HepG2 (cell line): ENCODE data around the gene ZNFX1. TPM values are rescaled to one million over a fixed set of nuclear protein-coding genes. Genes with fewer than 3 reads are reported as not detected.
A peak's percentile ranks its signal among the peaks of the same experiment; 100 is the strongest.

Experiments used
- AGO2 ChIP-seq: fragments of 200-400 bp; formaldehyde crosslinking; optimal IDR thresholded peaks from 2 replicates; pipeline ENCODE3; 2017; ENCODE audit warnings: mild to moderate bottlenecking, low read depth, low read length, moderate library complexity
- ARID5B ChIP-seq: IDR thresholded peaks from 2 replicates; pipeline ENCODE4 v1.4.0; 2020; ENCODE audit warnings: mild to moderate bottlenecking, missing genetic modification reagents
- HNRNPUL1 ChIP-seq: fragments of 200-400 bp; formaldehyde crosslinking; IDR thresholded peaks from 2 replicates; pipeline ENCODE4 v1.6.1; 2017; ENCODE audit warnings: low read depth, mild to moderate bottlenecking, low read length, moderate library complexity
- MTA3 ChIP-seq: sonication (generic); formaldehyde crosslinking; IDR thresholded peaks from 2 replicates; pipeline ENCODE4 v1.4.0; 2020; ENCODE audit warnings: missing genetic modification reagents
- POLR2A ChIP-seq, 2 experiments: IDR thresholded peaks; 2 replicates each; pipeline ENCODE4 v1.6.1; 2011; ENCODE audit warnings: low read depth in 2 of 2, low read length in 2 of 2, mild to moderate bottlenecking in 1 of 2, moderate library complexity in 1 of 2; ENCODE audit not compliant: insufficient read depth in 1 of 2
- RXRA ChIP-seq: sonication (generic); formaldehyde crosslinking; IDR thresholded peaks from 2 replicates; pipeline ENCODE4 v1.5.1; 2020; ENCODE audit warnings: missing genetic modification reagents
- SALL1 ChIP-seq: sonication (generic); formaldehyde crosslinking; IDR thresholded peaks from 2 replicates; pipeline ENCODE4 v1.8.0; 2022; ENCODE audit warnings: mild to moderate bottlenecking, missing genetic modification reagents
- SAP130 ChIP-seq: IDR thresholded peaks from 2 replicates; pipeline ENCODE4 v1.6.1; 2016; ENCODE audit warnings: low read depth
- TGIF2 ChIP-seq: IDR thresholded peaks from 2 replicates; pipeline ENCODE4 v1.6.1; 2016; ENCODE audit warnings: control low read depth, missing compliant biosample characterization
- U2AF1 ChIP-seq: fragments of 200-400 bp; formaldehyde crosslinking; optimal IDR thresholded peaks from 2 replicates; pipeline ENCODE3; 2017; ENCODE audit warnings: mild to moderate bottlenecking, low read depth, low read length
- ZNF101 ChIP-seq: sonication (generic); formaldehyde crosslinking; IDR thresholded peaks from 2 replicates; pipeline ENCODE4 v1.4.0; 2020; ENCODE audit warnings: mild to moderate bottlenecking, low read depth, missing genetic modification reagents, borderline replicate concordance
- ZNF558 ChIP-seq: sonication (generic); formaldehyde crosslinking; IDR thresholded peaks from 2 replicates; pipeline ENCODE4 v1.9.0; 2022; ENCODE audit warnings: mild to moderate bottlenecking, missing genetic modification reagents, borderline replicate concordance
- ZNF781 ChIP-seq: sonication (generic); formaldehyde crosslinking; IDR thresholded peaks from 2 replicates; pipeline ENCODE4 v1.5.1; 2020; ENCODE audit warnings: borderline replicate concordance, mild to moderate bottlenecking, missing genetic modification reagents; ENCODE audit errors: not compliant biosample characterization
- polyA plus RNA-seq, 8 experiments: library from polyadenylated mRNA; depleted of rRNA in 3 of 8; stranded (reverse) in 7 of 8; unstranded in 1 of 8; fragments of >200 nt; fragmentation: Illumina TruSeq in 4 of 8; extraction: Trizol in 4 of 8; gene quantifications; 2 replicates each; pipeline versions ENCODE4 v1.2.1 to v1.2.3, GENCODE V29; 2011 to 2016; ENCODE audit warnings: low read depth in 4 of 8, missing spikeins in 1 of 8, mixed read lengths in 1 of 8; ENCODE audit not compliant: insufficient read depth in 1 of 8
- total RNA-seq, 5 experiments: library from RNA; depleted of rRNA; stranded (reverse); fragments of >200 nt; fragmentation: Illumina TruSeq; extraction: Trizol; gene quantifications; 2 replicates each; pipeline ENCODE4 v1.2.3, GENCODE V29; 2016; ENCODE audit warnings: low read depth in 1 of 5
- TF ChIP-seq, protein P1 (sequence below): sonication (generic); formaldehyde crosslinking; IDR thresholded peaks from 2 replicates; pipeline ENCODE4 v1.4.0; 2020; ENCODE audit warnings: missing genetic modification reagents, borderline replicate concordance
- TF ChIP-seq, protein P2 (sequence below): sonication (generic); formaldehyde crosslinking; conservative IDR thresholded peaks from 2 replicates; pipeline ENCODE4 v1.4.0; 2020; ENCODE audit warnings: mild to moderate bottlenecking, missing genetic modification reagents, moderate library complexity
- TF ChIP-seq, protein P3 (sequence below), 2 experiments: sonication (generic) in 1 of 2; formaldehyde crosslinking in 1 of 2; IDR thresholded peaks; 2 replicates each; pipeline versions ENCODE4 v1.4.0 to v1.6.1; 2018 to 2020; ENCODE audit warnings: missing genetic modification reagents in 2 of 2, borderline replicate concordance in 1 of 2, low read depth in 1 of 2, mild to moderate bottlenecking in 1 of 2, missing biosample characterization in 1 of 2

Gene ZNFX1
- total and polyA plus RNA-seq, 2 of the 13 experiments (the other 11 are each of a cell fraction or from before 2014, with no cell fraction given), result 2.9 to 11.1 TPM

DNA sequence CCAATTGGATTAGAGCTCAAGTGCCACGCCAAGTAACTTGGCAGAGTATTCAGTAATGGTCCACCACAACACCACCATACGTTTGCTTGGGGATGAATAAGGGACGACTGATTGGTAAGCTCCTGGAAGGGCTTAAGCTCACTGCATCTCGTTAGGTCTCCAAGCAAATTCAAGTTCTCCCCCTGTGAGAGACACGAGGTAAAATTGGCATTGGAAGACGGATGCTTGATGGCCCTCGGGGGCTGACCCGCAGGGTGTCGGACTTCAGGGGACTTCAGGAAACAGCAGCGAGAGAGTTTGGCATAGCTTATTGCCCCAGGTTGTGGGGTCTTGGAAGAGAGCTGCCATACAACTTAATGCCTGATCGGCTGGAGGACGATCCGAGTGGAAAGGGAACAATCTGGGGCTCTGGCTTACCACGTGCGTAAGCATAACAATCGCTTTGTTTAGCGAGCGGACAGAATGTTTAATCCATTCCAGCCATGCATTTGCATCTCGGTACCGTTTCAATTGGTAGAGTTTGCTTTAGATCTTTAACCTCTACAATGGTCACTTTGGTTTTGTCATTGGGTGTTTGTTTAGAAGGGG lies 4.8 kb upstream of the ZNFX1 start (continued):
- TF ChIP-seq, protein P1, sequence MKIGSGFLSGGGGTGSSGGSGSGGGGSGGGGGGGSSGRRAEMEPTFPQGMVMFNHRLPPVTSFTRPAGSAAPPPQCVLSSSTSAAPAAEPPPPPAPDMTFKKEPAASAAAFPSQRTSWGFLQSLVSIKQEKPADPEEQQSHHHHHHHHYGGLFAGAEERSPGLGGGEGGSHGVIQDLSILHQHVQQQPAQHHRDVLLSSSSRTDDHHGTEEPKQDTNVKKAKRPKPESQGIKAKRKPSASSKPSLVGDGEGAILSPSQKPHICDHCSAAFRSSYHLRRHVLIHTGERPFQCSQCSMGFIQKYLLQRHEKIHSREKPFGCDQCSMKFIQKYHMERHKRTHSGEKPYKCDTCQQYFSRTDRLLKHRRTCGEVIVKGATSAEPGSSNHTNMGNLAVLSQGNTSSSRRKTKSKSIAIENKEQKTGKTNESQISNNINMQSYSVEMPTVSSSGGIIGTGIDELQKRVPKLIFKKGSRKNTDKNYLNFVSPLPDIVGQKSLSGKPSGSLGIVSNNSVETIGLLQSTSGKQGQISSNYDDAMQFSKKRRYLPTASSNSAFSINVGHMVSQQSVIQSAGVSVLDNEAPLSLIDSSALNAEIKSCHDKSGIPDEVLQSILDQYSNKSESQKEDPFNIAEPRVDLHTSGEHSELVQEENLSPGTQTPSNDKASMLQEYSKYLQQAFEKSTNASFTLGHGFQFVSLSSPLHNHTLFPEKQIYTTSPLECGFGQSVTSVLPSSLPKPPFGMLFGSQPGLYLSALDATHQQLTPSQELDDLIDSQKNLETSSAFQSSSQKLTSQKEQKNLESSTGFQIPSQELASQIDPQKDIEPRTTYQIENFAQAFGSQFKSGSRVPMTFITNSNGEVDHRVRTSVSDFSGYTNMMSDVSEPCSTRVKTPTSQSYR (CRISPR knock-in tag), result 0 out of 2 replicates have a peak, but pooled peaks have one; percentile 11
- TF ChIP-seq HNRNPUL1, result no peak
- peak; percentile 80 for TF ChIP-seq TGIF2
- peak; percentile 61 for TF ChIP-seq ZNF781 (CRISPR knock-in tag)
- TF ChIP-seq ZNF558 (CRISPR knock-in tag), result no peak
- TF ChIP-seq, protein P2, sequence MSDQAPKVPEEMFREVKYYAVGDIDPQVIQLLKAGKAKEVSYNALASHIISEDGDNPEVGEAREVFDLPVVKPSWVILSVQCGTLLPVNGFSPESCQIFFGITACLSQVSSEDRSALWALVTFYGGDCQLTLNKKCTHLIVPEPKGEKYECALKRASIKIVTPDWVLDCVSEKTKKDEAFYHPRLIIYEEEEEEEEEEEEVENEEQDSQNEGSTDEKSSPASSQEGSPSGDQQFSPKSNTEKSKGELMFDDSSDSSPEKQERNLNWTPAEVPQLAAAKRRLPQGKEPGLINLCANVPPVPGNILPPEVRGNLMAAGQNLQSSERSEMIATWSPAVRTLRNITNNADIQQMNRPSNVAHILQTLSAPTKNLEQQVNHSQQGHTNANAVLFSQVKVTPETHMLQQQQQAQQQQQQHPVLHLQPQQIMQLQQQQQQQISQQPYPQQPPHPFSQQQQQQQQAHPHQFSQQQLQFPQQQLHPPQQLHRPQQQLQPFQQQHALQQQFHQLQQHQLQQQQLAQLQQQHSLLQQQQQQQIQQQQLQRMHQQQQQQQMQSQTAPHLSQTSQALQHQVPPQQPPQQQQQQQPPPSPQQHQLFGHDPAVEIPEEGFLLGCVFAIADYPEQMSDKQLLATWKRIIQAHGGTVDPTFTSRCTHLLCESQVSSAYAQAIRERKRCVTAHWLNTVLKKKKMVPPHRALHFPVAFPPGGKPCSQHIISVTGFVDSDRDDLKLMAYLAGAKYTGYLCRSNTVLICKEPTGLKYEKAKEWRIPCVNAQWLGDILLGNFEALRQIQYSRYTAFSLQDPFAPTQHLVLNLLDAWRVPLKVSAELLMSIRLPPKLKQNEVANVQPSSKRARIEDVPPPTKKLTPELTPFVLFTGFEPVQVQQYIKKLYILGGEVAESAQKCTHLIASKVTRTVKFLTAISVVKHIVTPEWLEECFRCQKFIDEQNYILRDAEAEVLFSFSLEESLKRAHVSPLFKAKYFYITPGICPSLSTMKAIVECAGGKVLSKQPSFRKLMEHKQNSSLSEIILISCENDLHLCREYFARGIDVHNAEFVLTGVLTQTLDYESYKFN (CRISPR knock-in tag), result 0 out of 2 replicates have a peak, but pooled peaks have one; percentile 14
- peak; percentile 6; the same call in 1 of the 2 replicates for TF ChIP-seq SAP130 (CRISPR knock-in tag)
- TF ChIP-seq POLR2A (IDR thresholded peaks at IDR 0.05; ENCODE audit: insufficient read depth in 1 of 2, low read depth in 2 of 2, low read length in 2 of 2), result peak; percentile 54 to 70
- TF ChIP-seq U2AF1, result peak; percentile 63
- 0 out of 2 replicates have a peak, but pooled peaks have one; percentile 13 for TF ChIP-seq ZNF101
- TF ChIP-seq RXRA (CRISPR knock-in tag), result peak; percentile 38; the same call in 1 of the 2 replicates
- peak; percentile 44; the same call in 1 of the 2 replicates for TF ChIP-seq SALL1 (CRISPR knock-in tag)
- TF ChIP-seq, protein P3, sequence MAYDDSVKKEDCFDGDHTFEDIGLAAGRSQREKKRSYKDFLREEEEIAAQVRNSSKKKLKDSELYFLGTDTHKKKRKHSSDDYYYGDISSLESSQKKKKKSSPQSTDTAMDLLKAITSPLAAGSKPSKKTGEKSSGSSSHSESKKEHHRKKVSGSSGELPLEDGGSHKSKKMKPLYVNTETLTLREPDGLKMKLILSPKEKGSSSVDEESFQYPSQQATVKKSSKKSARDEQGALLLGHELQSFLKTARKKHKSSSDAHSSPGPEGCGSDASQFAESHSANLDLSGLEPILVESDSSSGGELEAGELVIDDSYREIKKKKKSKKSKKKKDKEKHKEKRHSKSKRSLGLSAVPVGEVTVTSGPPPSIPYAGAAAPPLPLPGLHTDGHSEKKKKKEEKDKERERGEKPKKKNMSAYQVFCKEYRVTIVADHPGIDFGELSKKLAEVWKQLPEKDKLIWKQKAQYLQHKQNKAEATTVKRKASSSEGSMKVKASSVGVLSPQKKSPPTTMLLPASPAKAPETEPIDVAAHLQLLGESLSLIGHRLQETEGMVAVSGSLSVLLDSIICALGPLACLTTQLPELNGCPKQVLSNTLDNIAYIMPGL (CRISPR knock-in tag; IDR thresholded peaks at IDR 0.05; ENCODE audit: borderline replicate concordance in 1 of 2, low read depth in 1 of 2), result 0 out of 4 replicates have a peak, but pooled peaks of 1 of the 2 experiments have one; percentile 39
- no peak for TF ChIP-seq AGO2
- 0 out of 2 replicates have a peak, but pooled peaks have one; percentile 5 for TF ChIP-seq ARID5B
- no peak for TF ChIP-seq MTA3 (CRISPR knock-in tag)
